HG02642 (cell line): ENCODE measurements around the gene UBE2L6.

Source experiments
- ATAC-seq: cut with Tn5 transposase; IDR thresholded peaks from one replicate; pipeline ENCODE4 v1.9.1; 2021; ENCODE audit warnings: mild to moderate bottlenecking; ENCODE audit not compliant: unreplicated experiment, poor library complexity

Gene UBE2L6

GRCh38 chr11:57502376-57502775, 65.1 kb downstream of the UBE2L6 start:
- ATAC-seq = no peak

GRCh38 chr11:57501953-57502352, 65.5 kb downstream of the UBE2L6 start:
- no peak for ATAC-seq
